ENCODE data around the gene TMEM125.

GRCh38 chr1:43235040-43235439 lies 34.7 kb upstream of the TMEM125 start:
- TF ChIP-seq, protein P1, sequence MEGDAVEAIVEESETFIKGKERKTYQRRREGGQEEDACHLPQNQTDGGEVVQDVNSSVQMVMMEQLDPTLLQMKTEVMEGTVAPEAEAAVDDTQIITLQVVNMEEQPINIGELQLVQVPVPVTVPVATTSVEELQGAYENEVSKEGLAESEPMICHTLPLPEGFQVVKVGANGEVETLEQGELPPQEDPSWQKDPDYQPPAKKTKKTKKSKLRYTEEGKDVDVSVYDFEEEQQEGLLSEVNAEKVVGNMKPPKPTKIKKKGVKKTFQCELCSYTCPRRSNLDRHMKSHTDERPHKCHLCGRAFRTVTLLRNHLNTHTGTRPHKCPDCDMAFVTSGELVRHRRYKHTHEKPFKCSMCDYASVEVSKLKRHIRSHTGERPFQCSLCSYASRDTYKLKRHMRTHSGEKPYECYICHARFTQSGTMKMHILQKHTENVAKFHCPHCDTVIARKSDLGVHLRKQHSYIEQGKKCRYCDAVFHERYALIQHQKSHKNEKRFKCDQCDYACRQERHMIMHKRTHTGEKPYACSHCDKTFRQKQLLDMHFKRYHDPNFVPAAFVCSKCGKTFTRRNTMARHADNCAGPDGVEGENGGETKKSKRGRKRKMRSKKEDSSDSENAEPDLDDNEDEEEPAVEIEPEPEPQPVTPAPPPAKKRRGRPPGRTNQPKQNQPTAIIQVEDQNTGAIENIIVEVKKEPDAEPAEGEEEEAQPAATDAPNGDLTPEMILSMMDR (IDR thresholded peaks at IDR 0.05): no peak
- TF ChIP-seq POLR2A (IDR thresholded peaks at IDR 0.05): no peak
